Measurements from ENCODE around the gene KCND1.
A peak's percentile ranks its signal among the peaks of the same experiment; 100 is the strongest.

The KCND1 gene

GRCh38 chrX:48974033-48974432, 2.4 kb upstream of the KCND1 start:
- no peak for DNase-seq

- no peak for DNase-seq
Measured at GRCh38 chrX:48972220-48973164, 848 bp upstream of the KCND1 start.

GRCh38 chrX:48969471-48969870, 2.2 kb downstream of the KCND1 start:
- DNase-seq = no peak

GRCh38 chrX:48968377-48968776, 3.3 kb downstream of the KCND1 start:
- DNase-seq = no peak

DNA sequence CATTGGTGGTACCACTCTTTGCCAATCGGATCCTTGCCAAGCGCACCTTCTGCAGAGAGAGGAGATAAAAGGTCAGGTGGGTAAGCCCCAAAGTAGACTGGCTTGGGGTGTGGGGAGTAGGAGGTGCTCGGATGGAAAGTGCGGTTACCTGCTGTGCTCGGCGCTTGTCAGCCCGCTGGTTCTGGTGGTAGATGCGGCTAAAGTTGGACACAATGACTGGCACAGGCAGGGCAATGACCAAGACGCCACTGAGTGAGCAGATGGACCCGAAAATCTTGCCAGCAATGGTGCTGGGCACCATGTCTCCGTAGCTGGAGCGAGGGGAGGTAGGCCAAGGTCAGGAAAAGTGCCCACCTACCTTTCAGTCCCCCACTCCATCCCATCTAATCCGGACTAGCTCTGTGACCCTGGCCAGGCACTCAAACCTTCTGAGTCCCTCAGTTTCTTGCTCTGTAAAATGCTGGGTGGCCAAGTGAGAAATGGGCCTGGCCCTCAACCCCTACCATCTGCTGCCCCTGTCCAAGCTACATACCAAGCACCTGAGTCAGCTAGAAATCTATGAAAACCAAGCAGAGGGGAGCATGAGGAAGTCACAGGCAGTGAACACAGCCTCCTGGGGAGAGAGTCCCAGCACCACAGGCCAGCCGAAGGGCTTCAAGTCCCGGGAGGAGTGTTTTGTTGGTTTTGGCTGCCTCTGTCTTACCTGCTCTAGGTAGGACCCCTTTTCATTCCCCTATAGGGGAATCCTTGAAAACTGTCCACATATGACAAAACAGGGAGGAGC, 4.7 kb downstream of the KCND1 start:
- no peak for DNase-seq

- no peak for DNase-seq
Measured at GRCh38 chrX:48965959-48966358, 5.7 kb downstream of the KCND1 start.

DNA sequence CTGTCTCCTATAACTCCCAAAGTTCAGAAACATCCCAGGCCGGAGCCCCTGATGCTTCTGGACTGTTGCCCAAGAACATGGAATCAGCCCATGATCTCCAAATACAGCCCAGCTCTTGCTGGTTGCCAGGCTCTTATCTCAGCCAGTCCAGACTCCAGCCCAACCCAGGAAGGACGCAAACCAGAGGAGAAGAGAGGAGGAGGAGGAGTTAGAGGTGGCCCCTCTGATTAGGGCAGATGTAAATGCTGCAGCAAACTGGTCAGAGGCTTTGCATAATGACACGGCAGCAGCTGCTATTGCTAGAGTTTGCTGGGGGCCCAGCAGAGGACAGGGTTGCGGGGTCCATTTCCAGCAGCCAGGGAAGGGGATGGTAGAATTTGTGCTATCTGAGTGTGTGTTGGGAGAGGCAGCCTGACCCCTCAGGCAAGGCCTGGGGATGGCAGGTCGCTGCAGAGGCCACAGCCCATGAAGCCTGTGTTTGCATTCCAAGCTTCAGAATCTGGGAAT, 10.0 kb downstream of the KCND1 start:
- DNase-seq = no peak

DNA sequence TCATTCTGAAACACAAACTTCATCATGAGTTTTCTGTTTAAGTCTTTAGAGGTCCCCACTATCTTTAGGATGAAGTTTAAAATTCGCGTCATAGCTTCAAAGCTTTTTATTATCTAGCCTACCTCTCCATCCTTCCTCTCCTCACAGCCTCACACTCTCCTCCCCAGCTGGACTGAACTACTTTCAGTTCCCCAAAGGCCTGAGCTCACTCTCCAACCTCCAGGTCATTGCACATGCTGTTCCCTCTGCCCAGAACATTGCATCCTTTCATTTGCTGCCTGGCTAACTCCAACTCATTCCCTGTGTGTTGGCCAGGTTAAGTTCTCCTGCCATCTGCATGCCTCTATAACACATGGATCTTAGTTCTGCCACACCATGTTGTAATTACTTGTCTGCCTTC, 11.4 kb downstream of the KCND1 start:
- no peak for DNase-seq

GRCh38 chrX:48958635-48959094, 13.0 kb downstream of the KCND1 start:
- no peak for DNase-seq

GRCh38 chrX:48957827-48958634, 13.6 kb downstream of the KCND1 start:
- DNase-seq = peak; percentile 90

GRCh38 chrX:48957477-48957826, 14.2 kb downstream of the KCND1 start, which contains the start of gene OTUD5:
Gene OTUD5, minus strand, starts transcription at chrX:48957607. Its CDS starts 37 bp downstream, at chrX:48957570.
- DNase-seq = peak; percentile 58

- no peak for DNase-seq
Measured at GRCh38 chrX:48956728-48957414, 14.8 kb downstream of the KCND1 start.

DNA sequence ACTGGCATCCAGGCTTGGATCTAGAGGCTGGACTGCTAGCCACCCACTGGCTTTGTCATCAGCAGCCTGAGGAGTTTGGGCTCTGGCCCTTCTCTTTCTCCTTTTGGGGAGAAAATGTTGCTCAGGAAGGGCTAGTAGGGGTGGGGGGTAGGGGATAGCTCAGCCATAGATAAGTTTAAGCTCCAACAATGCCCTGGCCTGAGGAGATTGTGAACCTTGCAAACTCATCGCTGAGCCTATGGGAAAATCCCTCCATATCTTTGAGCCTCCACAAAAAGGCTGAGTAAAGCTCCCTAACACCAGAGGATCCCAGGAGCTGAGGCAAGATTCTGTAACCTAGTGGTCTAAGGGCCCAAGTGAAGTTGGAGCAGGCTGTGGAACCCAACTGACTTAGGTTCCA, 23.1 kb downstream of the KCND1 start:
- DNase-seq = no peak

DNA sequence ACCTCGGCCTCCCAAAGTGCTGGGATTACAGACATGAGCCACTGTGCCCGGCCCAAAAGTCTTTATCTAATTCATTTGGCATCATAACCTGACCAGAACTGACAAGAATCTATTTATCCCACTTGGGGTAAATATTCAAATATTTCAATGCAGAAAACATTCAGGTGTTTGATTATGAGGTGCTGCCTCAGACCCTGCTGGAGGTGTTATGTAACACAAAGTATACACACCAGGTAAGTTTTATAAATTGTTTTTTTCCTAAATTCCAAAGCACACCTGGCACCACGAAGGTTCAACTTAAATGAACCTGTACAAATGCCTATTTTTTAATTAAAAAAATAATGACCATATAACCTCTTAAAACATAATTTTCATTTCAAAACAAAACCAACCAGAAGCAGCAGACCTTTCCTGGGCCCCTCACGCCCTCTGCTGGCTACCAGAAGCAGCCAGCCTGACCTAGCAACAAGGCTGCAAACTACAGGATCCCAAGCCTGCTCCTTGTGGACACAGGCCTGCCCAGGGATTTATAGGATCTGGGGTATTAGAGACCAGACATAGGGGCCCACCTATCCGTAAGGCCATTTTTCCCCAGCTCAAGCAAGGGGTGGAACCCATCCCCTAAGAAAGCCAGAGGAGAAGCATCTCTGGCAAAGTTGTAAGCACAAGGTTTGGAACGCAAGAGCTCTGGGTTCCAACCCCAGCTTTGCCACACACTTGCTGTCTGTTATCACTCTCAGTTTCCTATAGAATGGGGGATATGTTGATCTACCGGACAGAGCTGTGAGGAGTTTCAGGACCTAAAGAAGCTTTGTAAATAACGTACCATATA, 25.9 kb downstream of the KCND1 start:
- DNase-seq = no peak

- DNase-seq = no peak
Measured at GRCh38 chrX:48942895-48943294, 28.7 kb downstream of the KCND1 start.

DNA sequence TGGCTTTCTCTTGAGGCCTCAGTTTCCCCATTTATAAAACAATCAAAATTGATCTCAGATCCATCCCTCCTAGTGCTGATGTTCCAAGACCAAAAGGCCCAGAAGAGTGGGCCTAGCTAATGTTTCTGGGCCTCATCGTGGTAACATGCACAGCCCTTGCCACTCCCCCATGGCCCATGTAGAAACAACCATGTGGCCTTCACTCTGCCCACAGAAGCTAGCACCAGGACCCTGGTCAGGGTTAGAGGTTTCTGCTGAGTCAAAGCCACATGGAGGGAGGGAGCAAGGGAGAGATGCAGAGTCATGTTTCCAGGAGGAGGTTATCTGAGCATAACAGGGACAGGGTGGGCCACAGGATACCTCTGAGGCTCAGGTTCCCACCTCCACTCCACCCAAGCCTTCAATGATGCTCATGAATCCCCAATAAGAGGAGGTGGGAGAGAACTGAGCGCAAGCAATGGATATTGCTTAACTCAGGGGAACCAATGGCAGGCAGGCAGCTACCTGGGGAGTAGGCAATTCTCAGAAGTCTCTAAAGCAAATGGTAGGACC, 31.2 kb downstream of the KCND1 start:
- no peak for DNase-seq

DNA sequence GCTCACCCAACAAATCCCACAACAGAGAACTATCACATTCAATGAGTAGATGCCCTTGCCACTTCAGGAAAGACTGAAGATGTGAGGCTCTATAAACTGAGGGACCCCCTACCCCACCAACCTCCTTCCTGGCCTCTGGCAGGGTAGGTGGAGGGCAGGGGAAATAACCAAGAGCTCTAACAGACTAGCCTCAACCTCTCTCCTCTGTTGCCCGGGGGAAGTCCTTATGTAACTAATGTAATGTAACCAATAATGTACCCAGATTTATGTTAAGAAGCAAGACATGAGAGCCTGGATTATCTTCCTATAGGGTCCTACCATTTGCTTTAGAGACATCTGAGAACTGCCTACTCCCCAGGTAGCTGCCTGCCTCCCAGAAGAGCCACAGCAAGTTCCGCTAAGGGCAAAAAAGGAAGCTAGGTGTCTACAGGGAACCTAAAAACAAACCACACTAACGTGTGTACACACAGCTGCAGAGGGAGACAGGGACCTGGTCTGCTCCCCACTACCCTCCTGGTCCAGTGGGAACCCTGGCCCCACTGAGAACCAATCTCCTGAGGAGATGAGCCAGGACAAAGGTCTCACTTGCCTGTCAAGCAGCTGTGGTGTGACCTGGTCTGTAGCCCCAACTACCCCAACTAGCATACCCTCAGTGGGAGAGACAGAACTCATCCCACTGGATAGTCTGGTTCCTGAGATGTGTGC, 32.0 kb downstream of the KCND1 start:
- DNase-seq = no peak

- no peak for DNase-seq
Measured at GRCh38 chrX:48938721-48939425, 32.8 kb downstream of the KCND1 start.

Measured in DMS153 (cell line).